Kidney (tissue), 19 donors: ENCODE results near the gene PRAMEF26. TPM values are rescaled to one million over a fixed set of nuclear protein-coding genes. Genes with fewer than 3 reads are reported as not detected.
"Not testable (repeated sequence)": the region's sequence is repeated elsewhere in the genome, so short reads cannot be mapped to it uniquely, and the experiment has no call there.

Experiments used
- DNase-seq, 5 donors: peaks; one replicate each; pipeline ENCODE4 v3.0.0-alpha.2; 2013 to 2020
- FAIRE-seq: peaks from 2 replicates; lab custom pipeline; 2012; peaks lifted over from hg19 to GRCh38; lab: Jason Lieb, UNC
- H3K27ac ChIP-seq, 2 donors: one replicate each; pipeline ENCODE4 v1.7.0; 2013; ENCODE audit warnings: low read depth in 2 of 2, low read length in 2 of 2, inconsistent platforms in 1 of 2
- H3K27me3 ChIP-seq: one replicate; pipeline ENCODE4 v1.7.1; 2013; ENCODE audit warnings: low read length, inconsistent platforms; ENCODE audit not compliant: control insufficient read depth, insufficient read depth
- H3K36me3 ChIP-seq, 3 donors: one replicate each; pipeline versions ENCODE4 v1.7.0 to v1.7.1; 2013; ENCODE audit warnings: low read length in 3 of 3, control low read depth in 1 of 3, inconsistent platforms in 1 of 3; ENCODE audit not compliant: insufficient read depth in 3 of 3, control insufficient read depth in 2 of 3
- H3K4me1 ChIP-seq, 3 donors: one replicate each; pipeline versions ENCODE4 v1.7.0 to v1.7.1; 2013; ENCODE audit warnings: low read length in 3 of 3, inconsistent platforms in 1 of 3, low read depth in 1 of 3; ENCODE audit not compliant: control insufficient read depth in 2 of 3, insufficient read depth in 2 of 3
- H3K4me3 ChIP-seq, 3 donors: one replicate each; pipeline versions ENCODE4 v1.7.0 to v1.8.1; 2013; ENCODE audit warnings: low read length in 3 of 3, control low read depth in 1 of 3, inconsistent platforms in 1 of 3
- H3K9ac ChIP-seq, 3 donors: one replicate each; pipeline versions ENCODE4 v1.7.0 to v1.7.1; 2013; ENCODE audit warnings: low read length in 3 of 3, control low read depth in 1 of 3, inconsistent platforms in 1 of 3
- H3K9me3 ChIP-seq, 3 donors: one replicate each; pipeline versions ENCODE4 v1.7.0 to v1.7.1; 2013; ENCODE audit warnings: low read length in 3 of 3, control low read depth in 1 of 3, inconsistent platforms in 1 of 3; ENCODE audit not compliant: control insufficient read depth in 2 of 3, insufficient read depth in 1 of 3
- intact Hi-C: fragments of 100-400 bp; cut with DNase I; formaldehyde crosslinking; loops from one replicate; pipeline ENCODE4 v1.11.1; 2022
- long read RNA-seq, 10 donors: library from polyadenylated mRNA in 1 of 10; unstranded in 1 of 10; transcript quantifications; one replicate each; pipeline ENCODE4 v2.0.0 and lab custom pipeline, GENCODE V29; 2021 to 2026
- polyA plus RNA-seq: library from polyadenylated mRNA; stranded (reverse); fragments of 350-450 nt; fragmentation: Illumina TruSeq; extraction: RNeasy Lipid Tissue Mini Kit (QIAGEN cat#74804); gene quantifications from one replicate; pipeline ENCODE4 v1.2.3, GENCODE V29; 2014; ENCODE audit warnings: low read depth, low replicate concordance; ENCODE audit not compliant: insufficient read depth
- total RNA-seq: library from RNA; stranded (reverse); fragmentation: NEBNext Ultra II Directional; extraction: Animal tissue kit (Norgen Biotek cat#: 25700); gene quantifications from one replicate; pipeline ENCODE4 v1.2.1, GENCODE V29; 2021
- donor health status: control.
- donor health status: control.
- donor health status: DM: yes; HTN: yes; CAD: no.
- donor health status: Normal renal cell carcinoma (clear cell type).

Gene PRAMEF26
- not detected for total RNA-seq
- not detected for polyA plus RNA-seq
- long read RNA-seq, donor 1: 0 reads
- long read RNA-seq, donor 2: 0 reads
- long read RNA-seq, donor 3: 0 reads
- long read RNA-seq, donor 4: 0 reads
- long read RNA-seq, donor 5: 0 reads
- long read RNA-seq, donor 6: 0 reads
- long read RNA-seq, donor 7: 0 reads
- long read RNA-seq, donor 8: 0 reads
- long read RNA-seq, donor 9: 0 reads
- long read RNA-seq, donor 10: 0 reads

DNA sequence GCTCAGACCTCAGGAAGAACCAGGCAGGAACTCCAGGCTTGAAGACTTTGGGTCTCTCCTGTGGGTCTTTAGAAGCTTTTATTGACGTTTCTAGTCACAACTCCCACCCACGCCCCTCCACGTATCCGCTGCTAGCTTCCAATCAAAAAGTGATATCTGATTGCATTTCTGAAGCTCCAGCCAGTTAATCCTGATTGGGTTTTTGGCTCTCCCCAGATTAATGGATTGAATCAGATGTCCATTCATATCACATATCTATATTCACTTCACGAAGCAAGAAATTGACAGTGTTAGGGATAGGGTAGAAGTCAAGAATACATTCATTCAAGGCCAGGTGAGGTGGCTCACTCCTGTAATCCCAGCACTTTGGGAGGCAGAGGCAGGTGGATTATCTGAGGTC, at the start of gene PRAMEF26:
Gene PRAMEF26, minus strand, starts transcription at position 101 of the 400 bp plus-strand sequence. CDS start 2,914 bp downstream, outside the sequence.
- H3K27me3 ChIP-seq, H3K4me3 ChIP-seq, intact Hi-C loops, FAIRE-seq, H3K36me3 ChIP-seq, H3K4me1 ChIP-seq, H3K27ac ChIP-seq, H3K9me3 ChIP-seq, DNase-seq, H3K9ac ChIP-seq: not testable (repeated sequence)

- H3K9me3 ChIP-seq, H3K4me1 ChIP-seq, H3K4me3 ChIP-seq, H3K9ac ChIP-seq, DNase-seq, H3K27ac ChIP-seq, H3K36me3 ChIP-seq, H3K27me3 ChIP-seq, intact Hi-C loops, FAIRE-seq: not testable (repeated sequence)
Observed at GRCh38 chr1:13201309-13201708, 45.5 kb upstream of the PRAMEF26 start, which contains the start of gene PRAMEF13. TSS of gene PRAMEF13 (minus strand) at chr1:13201409. CDS start at chr1:13199589, 1,820 bp downstream.

DNA sequence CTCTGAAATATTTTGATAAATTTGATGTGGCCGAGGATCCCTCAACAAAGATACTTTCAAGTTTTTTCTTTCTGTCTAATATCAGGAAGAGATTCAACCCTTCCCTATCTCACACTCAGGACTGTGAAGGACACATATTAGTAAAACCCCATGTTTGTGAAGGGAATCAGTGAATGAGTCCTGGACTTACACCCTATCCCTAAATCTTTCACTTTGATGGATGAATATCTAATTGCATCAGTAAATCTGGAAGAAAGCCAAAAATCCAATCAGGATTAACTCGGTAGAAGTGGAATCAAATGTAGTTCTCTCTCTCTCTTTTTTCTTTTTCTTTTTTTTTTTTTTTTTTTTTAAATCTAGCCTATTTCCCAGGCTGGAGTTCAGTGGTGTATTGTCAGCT, 15.7 kb upstream of the PRAMEF26 start, which contains the start of gene PRAMEF9:
Gene PRAMEF9, plus strand, starts transcription at position 301 of the 400 bp plus-strand sequence. CDS start 3,433 bp downstream, outside the sequence.
- H3K36me3 ChIP-seq, H3K27ac ChIP-seq, H3K9me3 ChIP-seq, DNase-seq, H3K27me3 ChIP-seq, intact Hi-C loops, FAIRE-seq, H3K4me3 ChIP-seq, H3K9ac ChIP-seq, H3K4me1 ChIP-seq: not testable (repeated sequence)

- not testable (repeated sequence) for H3K4me1 ChIP-seq
Observed at GRCh38 chr1:13165531-13165930, 9.7 kb upstream of the PRAMEF26 start, which contains the start of gene HNRNPCL4. TSS of gene HNRNPCL4 (minus strand) at chr1:13165631. CDS start at chr1:13165467, 164 bp downstream.

DNA sequence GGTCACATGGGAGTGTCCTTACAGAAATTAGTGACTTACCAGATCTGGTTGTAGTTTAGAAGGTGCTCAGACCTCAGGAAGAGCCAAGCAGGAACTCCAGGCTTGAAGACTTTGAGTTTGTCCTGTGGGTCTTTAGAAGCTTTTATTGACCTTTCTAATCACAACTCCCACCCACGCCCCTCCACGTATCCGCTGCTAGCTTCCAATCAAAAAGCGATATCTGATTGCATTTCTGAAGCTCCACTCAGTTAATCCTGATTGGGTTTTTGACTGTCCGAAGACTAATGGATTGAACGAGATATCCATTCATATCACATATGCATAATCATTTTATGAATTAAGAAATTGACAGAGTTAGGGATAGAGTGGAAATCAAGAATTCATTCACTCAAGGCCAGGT, 39.1 kb downstream of the PRAMEF26 start, which contains the start of gene HNRNPCL2:
Gene HNRNPCL2, minus strand, starts transcription at position 101 of the 400 bp plus-strand sequence. CDS start 454 bp downstream, outside the sequence.
- FAIRE-seq, H3K4me1 ChIP-seq, H3K9ac ChIP-seq, H3K27me3 ChIP-seq, H3K9me3 ChIP-seq, H3K27ac ChIP-seq, H3K36me3 ChIP-seq, H3K4me3 ChIP-seq, intact Hi-C loops, DNase-seq: not testable (repeated sequence)

More at GRCh38 chr1:13165531-13165930, 9.7 kb upstream of the PRAMEF26 start, which contains the start of gene HNRNPCL4:
- intact Hi-C loops, H3K9me3 ChIP-seq, DNase-seq, FAIRE-seq, H3K36me3 ChIP-seq, H3K9ac ChIP-seq, H3K4me3 ChIP-seq, H3K27ac ChIP-seq, H3K27me3 ChIP-seq: not testable (repeated sequence)

Other genes starting within 250 kb of the PRAMEF26 start
- gene PRAMEF7, start 239.4 kb downstream of the PRAMEF26 start, total RNA-seq: not detected
- not detected for gene PRAMEF7, start 239.4 kb downstream of the PRAMEF26 start, polyA plus RNA-seq
- gene PRAMEF6, start 208.4 kb downstream of the PRAMEF26 start, total RNA-seq: not detected
- gene PRAMEF6, start 208.4 kb downstream of the PRAMEF26 start, polyA plus RNA-seq: not detected
- not detected for gene PRAMEF27, start 99.4 kb downstream of the PRAMEF26 start, total RNA-seq
- not detected for gene PRAMEF27, start 99.4 kb downstream of the PRAMEF26 start, polyA plus RNA-seq
- gene HNRNPCL3, start 95.2 kb downstream of the PRAMEF26 start, total RNA-seq: not detected
- not detected for gene HNRNPCL3, start 95.2 kb downstream of the PRAMEF26 start, polyA plus RNA-seq
- gene PRAMEF25, start 85.2 kb downstream of the PRAMEF26 start, total RNA-seq: not detected
- not detected for gene PRAMEF25, start 85.2 kb downstream of the PRAMEF26 start, polyA plus RNA-seq
- gene HNRNPCL2, start 39.2 kb downstream of the PRAMEF26 start, total RNA-seq: not detected
- gene HNRNPCL2, start 39.2 kb downstream of the PRAMEF26 start, polyA plus RNA-seq: not detected
- not detected for gene HNRNPCL4, start 9.6 kb upstream of the PRAMEF26 start, total RNA-seq
- not detected for gene HNRNPCL4, start 9.6 kb upstream of the PRAMEF26 start, polyA plus RNA-seq
- gene PRAMEF9, start 15.8 kb upstream of the PRAMEF26 start, total RNA-seq: not detected
- gene PRAMEF9, start 15.8 kb upstream of the PRAMEF26 start, polyA plus RNA-seq: not detected
- gene PRAMEF13, start 45.4 kb upstream of the PRAMEF26 start, total RNA-seq: not detected
- not detected for gene PRAMEF13, start 45.4 kb upstream of the PRAMEF26 start, polyA plus RNA-seq
- not detected for gene PRAMEF18, start 70.1 kb upstream of the PRAMEF26 start, total RNA-seq
- gene PRAMEF18, start 70.1 kb upstream of the PRAMEF26 start, polyA plus RNA-seq: not detected
- not detected for gene PRAMEF5, start 98.2 kb upstream of the PRAMEF26 start, total RNA-seq
- gene PRAMEF5, start 98.2 kb upstream of the PRAMEF26 start, polyA plus RNA-seq: not detected
- gene PRAMEF8, start 129.1 kb upstream of the PRAMEF26 start, total RNA-seq: not detected
- not detected for gene PRAMEF8, start 129.1 kb upstream of the PRAMEF26 start, polyA plus RNA-seq
- not detected for gene PRAMEF33, start 147.5 kb upstream of the PRAMEF26 start, total RNA-seq
- not detected for gene PRAMEF33, start 147.5 kb upstream of the PRAMEF26 start, polyA plus RNA-seq
- gene PRAMEF15, start 159.6 kb upstream of the PRAMEF26 start, total RNA-seq: not detected
- gene PRAMEF15, start 159.6 kb upstream of the PRAMEF26 start, polyA plus RNA-seq: not detected
- not detected for gene PRAMEF14, start 191.1 kb upstream of the PRAMEF26 start, total RNA-seq
- not detected for gene PRAMEF14, start 191.1 kb upstream of the PRAMEF26 start, polyA plus RNA-seq
- gene PRAMEF19, start 215.9 kb upstream of the PRAMEF26 start, total RNA-seq: not detected
- not detected for gene PRAMEF19, start 215.9 kb upstream of the PRAMEF26 start, polyA plus RNA-seq
- not detected for gene PRAMEF17, start 233.6 kb upstream of the PRAMEF26 start, total RNA-seq
- not detected for gene PRAMEF17, start 233.6 kb upstream of the PRAMEF26 start, polyA plus RNA-seq